NT2/D1 (cell line): Measurements from ENCODE around the gene CCSER2.

Source experiments
- SUZ12 ChIP-seq: IDR thresholded peaks from 2 replicates; pipeline ENCODE4 v1.6.1; 2011; ENCODE audit not compliant: insufficient read length, insufficient read depth; ENCODE audit errors: extremely low read depth
- ZNF274 ChIP-seq: IDR thresholded peaks from 2 replicates; pipeline ENCODE4 v1.6.1; 2011; ENCODE audit warnings: mild to moderate bottlenecking, low read depth, low read length

DNA sequence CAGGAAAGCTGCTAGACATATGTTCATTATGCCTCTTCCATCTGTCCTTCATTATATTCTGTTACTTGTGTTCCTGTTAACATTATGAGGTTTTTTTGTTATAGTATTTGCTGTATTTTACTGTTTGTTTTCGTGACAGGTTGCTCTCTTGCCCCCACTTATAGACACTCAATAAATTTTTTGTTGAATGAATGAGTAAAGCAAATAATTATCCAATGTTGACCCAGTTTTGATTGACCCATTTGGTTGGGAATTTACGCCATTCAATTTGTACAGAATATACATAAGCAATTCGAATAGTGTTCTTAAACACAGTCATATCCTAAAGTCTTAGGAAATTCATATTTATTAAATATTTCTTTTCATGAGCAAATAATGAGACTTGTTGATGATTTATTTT, 11.8 kb downstream of the CCSER2 start:
- TF ChIP-seq ZNF274: no peak
- TF ChIP-seq SUZ12: no peak
